Measurements from ENCODE around the gene ATMIN. TPM values are rescaled to one million over a fixed set of nuclear protein-coding genes. Genes with fewer than 3 reads are reported as not detected.

The ATMIN gene
- total and polyA plus RNA-seq, 2 experiments from 2014 or later: 22.0 to 60.5 TPM

DNA sequence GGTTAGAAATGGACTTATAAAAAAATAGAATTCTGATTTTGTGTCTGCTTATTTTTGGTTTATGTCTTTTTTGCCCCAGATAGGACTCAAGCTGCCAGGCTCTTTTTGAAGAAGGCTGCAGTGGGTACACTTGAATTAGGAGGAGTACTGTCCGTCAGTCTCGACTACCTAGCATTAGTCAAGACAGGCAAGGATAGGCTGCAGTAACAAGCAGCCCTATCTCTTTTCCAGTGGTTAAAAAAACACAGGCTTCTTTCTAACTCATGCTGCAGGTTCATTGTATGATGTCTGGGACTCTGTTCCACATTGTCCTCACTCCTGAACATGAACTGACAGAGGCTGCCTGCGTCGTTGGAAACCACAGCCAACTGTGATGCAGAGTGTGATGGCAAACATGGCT, 33.4 kb downstream of the ATMIN start:
- Mint-ChIP-seq H3K9me3 (no peaks in the 10 kb centered on the region), H3K4me1 (peaks cover 14% of the 10 kb centered on the region), H3K27ac (no peak overlapping the region), H3K4me3 (no peak overlapping the region), H3K36me3 (ENCODE audit: low read depth) (no peaks in the 10 kb centered on the region), H3K27me3 (ENCODE audit: insufficient read depth, low read depth, poor library complexity) (peaks cover 2% of the 10 kb centered on the region)
- no peak overlapping the region for H3K27ac ChIP-seq (ENCODE audit: low read depth)
- no peaks in the 10 kb centered on the region for H3K9me2 ChIP-seq (ENCODE audit: insufficient read depth)
- no peak overlapping the region for H3K4me3 ChIP-seq
- TF ChIP-seq, protein P1, sequence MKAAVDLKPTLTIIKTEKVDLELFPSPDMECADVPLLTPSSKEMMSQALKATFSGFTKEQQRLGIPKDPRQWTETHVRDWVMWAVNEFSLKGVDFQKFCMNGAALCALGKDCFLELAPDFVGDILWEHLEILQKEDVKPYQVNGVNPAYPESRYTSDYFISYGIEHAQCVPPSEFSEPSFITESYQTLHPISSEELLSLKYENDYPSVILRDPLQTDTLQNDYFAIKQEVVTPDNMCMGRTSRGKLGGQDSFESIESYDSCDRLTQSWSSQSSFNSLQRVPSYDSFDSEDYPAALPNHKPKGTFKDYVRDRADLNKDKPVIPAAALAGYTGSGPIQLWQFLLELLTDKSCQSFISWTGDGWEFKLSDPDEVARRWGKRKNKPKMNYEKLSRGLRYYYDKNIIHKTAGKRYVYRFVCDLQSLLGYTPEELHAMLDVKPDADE (IDR thresholded peaks at IDR 0.05): no peak
- TF ChIP-seq, protein P2, sequence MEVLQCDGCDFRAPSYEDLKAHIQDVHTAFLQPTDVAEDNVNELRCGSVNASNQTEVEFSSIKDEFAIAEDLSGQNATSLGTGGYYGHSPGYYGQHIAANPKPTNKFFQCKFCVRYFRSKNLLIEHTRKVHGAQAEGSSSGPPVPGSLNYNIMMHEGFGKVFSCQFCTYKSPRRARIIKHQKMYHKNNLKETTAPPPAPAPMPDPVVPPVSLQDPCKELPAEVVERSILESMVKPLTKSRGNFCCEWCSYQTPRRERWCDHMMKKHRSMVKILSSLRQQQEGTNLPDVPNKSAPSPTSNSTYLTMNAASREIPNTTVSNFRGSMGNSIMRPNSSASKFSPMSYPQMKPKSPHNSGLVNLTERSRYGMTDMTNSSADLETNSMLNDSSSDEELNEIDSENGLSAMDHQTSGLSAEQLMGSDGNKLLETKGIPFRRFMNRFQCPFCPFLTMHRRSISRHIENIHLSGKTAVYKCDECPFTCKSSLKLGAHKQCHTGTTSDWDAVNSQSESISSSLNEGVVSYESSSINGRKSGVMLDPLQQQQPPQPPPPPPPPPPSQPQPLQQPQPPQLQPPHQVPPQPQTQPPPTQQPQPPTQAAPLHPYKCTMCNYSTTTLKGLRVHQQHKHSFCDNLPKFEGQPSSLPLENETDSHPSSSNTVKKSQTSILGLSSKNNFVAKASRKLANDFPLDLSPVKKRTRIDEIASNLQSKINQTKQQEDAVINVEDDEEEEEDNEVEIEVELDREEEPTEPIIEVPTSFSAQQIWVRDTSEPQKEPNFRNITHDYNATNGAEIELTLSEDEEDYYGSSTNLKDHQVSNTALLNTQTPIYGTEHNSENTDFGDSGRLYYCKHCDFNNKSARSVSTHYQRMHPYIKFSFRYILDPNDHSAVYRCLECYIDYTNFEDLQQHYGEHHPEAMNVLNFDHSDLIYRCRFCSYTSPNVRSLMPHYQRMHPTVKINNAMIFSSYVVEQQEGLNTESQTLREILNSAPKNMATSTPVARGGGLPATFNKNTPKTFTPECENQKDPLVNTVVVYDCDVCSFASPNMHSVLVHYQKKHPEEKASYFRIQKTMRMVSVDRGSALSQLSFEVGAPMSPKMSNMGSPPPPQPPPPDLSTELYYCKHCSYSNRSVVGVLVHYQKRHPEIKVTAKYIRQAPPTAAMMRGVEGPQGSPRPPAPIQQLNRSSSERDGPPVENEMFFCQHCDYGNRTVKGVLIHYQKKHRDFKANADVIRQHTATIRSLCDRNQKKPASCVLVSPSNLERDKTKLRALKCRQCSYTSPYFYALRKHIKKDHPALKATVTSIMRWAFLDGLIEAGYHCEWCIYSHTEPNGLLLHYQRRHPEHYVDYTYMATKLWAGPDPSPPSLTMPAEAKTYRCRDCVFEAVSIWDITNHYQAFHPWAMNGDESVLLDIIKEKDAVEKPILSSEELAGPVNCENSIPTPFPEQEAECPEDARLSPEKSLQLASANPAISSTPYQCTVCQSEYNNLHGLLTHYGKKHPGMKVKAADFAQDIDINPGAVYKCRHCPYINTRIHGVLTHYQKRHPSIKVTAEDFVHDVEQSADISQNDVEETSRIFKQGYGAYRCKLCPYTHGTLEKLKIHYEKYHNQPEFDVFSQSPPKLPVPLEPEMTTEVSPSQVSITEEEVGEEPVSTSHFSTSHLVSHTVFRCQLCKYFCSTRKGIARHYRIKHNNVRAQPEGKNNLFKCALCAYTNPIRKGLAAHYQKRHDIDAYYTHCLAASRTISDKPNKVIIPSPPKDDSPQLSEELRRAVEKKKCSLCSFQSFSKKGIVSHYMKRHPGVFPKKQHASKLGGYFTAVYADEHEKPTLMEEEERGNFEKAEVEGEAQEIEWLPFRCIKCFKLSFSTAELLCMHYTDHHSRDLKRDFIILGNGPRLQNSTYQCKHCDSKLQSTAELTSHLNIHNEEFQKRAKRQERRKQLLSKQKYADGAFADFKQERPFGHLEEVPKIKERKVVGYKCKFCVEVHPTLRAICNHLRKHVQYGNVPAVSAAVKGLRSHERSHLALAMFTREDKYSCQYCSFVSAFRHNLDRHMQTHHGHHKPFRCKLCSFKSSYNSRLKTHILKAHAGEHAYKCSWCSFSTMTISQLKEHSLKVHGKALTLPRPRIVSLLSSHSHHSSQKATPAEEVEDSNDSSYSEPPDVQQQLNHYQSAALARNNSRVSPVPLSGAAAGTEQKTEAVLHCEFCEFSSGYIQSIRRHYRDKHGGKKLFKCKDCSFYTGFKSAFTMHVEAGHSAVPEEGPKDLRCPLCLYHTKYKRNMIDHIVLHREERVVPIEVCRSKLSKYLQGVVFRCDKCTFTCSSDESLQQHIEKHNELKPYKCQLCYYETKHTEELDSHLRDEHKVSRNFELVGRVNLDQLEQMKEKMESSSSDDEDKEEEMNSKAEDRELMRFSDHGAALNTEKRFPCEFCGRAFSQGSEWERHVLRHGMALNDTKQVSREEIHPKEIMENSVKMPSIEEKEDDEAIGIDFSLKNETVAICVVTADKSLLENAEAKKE (CRISPR knock-in tag; IDR thresholded peaks at IDR 0.05): no peak
- TF ChIP-seq ZNF114 (CRISPR knock-in tag; IDR thresholded peaks at IDR 0.05): no peak
- TF ChIP-seq ZNF331 (CRISPR knock-in tag; IDR thresholded peaks at IDR 0.05; ENCODE audit: low read depth): no peak
- ATAC-seq (no peak), DNase-seq (ENCODE audit: low spot score) (no peak)
- H3K79me2 ChIP-seq (replicated peaks; ENCODE audit: insufficient read depth): no peaks in the 10 kb centered on the region
- no peak overlapping the region for H2AFZ ChIP-seq
- peaks cover 9% of the 10 kb centered on the region; the same call in 1 of the 2 replicates for H3K4me1 ChIP-seq (ENCODE audit: insufficient read depth)
- H3F3A ChIP-seq (replicated peaks; ENCODE audit: low read depth): no peaks in the 10 kb centered on the region
- H3K27me3 ChIP-seq (ENCODE audit: insufficient read depth): no peaks in the 10 kb centered on the region
- no peaks in the 10 kb centered on the region for H3K36me3 ChIP-seq (ENCODE audit: insufficient read depth)
- no peak overlapping the region for H3K4me2 ChIP-seq
- no peaks in the 10 kb centered on the region for H4K20me1 ChIP-seq (replicated peaks; ENCODE audit: insufficient read depth)

DNA sequence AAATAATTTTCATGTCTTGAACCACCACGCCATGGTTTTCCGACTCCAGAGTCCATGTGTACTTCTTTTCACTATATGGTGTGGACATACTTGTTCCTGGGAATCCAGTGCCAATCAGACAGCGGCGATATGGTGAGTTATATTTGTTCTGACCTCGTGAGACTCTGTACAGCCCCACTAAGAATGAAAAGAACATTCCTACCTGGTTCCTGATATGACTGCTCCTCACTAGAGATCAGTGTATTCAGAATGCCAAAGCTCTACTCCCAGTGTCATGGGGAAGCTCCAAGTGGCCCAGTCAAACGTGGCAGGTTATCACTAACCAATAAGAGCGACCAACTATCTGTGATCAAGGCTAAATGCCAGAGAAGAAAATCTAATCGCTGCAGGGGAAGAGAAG, 35.3 kb downstream of the ATMIN start:
- H3K27ac Mint-ChIP-seq: no peak overlapping the region
- no peak overlapping the region for H3K4me3 Mint-ChIP-seq
- no peak for DNase-seq (ENCODE audit: low spot score)
- TF ChIP-seq, protein P1 (IDR thresholded peaks at IDR 0.05): no peak
- TF ChIP-seq POLR2AphosphoS5 (IDR thresholded peaks at IDR 0.05; ENCODE audit: low read depth): no peak
- TF ChIP-seq EZH2 (IDR thresholded peaks at IDR 0.05; ENCODE audit: low read depth, unreplicated experiment): no peak
- no peak for TF ChIP-seq NANOG (IDR thresholded peaks at IDR 0.05; ENCODE audit: borderline replicate concordance)
- TF ChIP-seq JUNB (IDR thresholded peaks at IDR 0.05; ENCODE audit: unreplicated experiment): no peak
- no peak for TF ChIP-seq EZH2phosphoT487 (IDR thresholded peaks at IDR 0.05; ENCODE audit: unreplicated experiment)
- TF ChIP-seq, protein P3, sequence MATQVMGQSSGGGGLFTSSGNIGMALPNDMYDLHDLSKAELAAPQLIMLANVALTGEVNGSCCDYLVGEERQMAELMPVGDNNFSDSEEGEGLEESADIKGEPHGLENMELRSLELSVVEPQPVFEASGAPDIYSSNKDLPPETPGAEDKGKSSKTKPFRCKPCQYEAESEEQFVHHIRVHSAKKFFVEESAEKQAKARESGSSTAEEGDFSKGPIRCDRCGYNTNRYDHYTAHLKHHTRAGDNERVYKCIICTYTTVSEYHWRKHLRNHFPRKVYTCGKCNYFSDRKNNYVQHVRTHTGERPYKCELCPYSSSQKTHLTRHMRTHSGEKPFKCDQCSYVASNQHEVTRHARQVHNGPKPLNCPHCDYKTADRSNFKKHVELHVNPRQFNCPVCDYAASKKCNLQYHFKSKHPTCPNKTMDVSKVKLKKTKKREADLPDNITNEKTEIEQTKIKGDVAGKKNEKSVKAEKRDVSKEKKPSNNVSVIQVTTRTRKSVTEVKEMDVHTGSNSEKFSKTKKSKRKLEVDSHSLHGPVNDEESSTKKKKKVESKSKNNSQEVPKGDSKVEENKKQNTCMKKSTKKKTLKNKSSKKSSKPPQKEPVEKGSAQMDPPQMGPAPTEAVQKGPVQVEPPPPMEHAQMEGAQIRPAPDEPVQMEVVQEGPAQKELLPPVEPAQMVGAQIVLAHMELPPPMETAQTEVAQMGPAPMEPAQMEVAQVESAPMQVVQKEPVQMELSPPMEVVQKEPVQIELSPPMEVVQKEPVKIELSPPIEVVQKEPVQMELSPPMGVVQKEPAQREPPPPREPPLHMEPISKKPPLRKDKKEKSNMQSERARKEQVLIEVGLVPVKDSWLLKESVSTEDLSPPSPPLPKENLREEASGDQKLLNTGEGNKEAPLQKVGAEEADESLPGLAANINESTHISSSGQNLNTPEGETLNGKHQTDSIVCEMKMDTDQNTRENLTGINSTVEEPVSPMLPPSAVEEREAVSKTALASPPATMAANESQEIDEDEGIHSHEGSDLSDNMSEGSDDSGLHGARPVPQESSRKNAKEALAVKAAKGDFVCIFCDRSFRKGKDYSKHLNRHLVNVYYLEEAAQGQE (IDR thresholded peaks at IDR 0.05; ENCODE audit: unreplicated experiment): no peak
- TF ChIP-seq STAT1 (IDR thresholded peaks at IDR 0.05; ENCODE audit: unreplicated experiment): no peak
- TF ChIP-seq ZNF114 (CRISPR knock-in tag; IDR thresholded peaks at IDR 0.05): no peak

More for the DNA sequence above, 35.3 kb downstream of the ATMIN start:
- Mint-ChIP-seq H3K9me3 (no peaks in the 10 kb centered on the region), H3K27me3 (ENCODE audit: insufficient read depth, low read depth, poor library complexity) (peaks cover 6% of the 10 kb centered on the region), H3K4me1 (peaks cover 14% of the 10 kb centered on the region), H3K36me3 (ENCODE audit: low read depth) (no peaks in the 10 kb centered on the region)
- H2AFZ ChIP-seq: no peak overlapping the region
- no peak for ATAC-seq
- H3K36me3 ChIP-seq (ENCODE audit: insufficient read depth): no peaks in the 10 kb centered on the region
- H3F3A ChIP-seq (replicated peaks; ENCODE audit: low read depth): no peaks in the 10 kb centered on the region
- H3K79me2 ChIP-seq (replicated peaks; ENCODE audit: insufficient read depth): no peaks in the 10 kb centered on the region
- no peak overlapping the region for H3K4me3 ChIP-seq
- no peaks in the 10 kb centered on the region for H3K27me3 ChIP-seq (ENCODE audit: insufficient read depth)
- H4K20me1 ChIP-seq (replicated peaks; ENCODE audit: insufficient read depth): no peaks in the 10 kb centered on the region
- H3K9me2 ChIP-seq (ENCODE audit: insufficient read depth): no peaks in the 10 kb centered on the region
- peaks cover 13% of the 10 kb centered on the region; the same call in 1 of the 2 replicates for H3K4me1 ChIP-seq (ENCODE audit: insufficient read depth)
- H3K27ac ChIP-seq (ENCODE audit: low read depth): no peak overlapping the region
- no peak overlapping the region for H3K4me2 ChIP-seq
